GM21717 (cell line): ENCODE measurements around the gene CCDC88B.

Experiments
- ATAC-seq: cut with Tn5 transposase; IDR thresholded peaks from one replicate; pipeline ENCODE4 v1.9.1; 2021; ENCODE audit warnings: mild to moderate bottlenecking, moderate library complexity; ENCODE audit not compliant: unreplicated experiment

CCDC88B gene

GRCh38 chr11:64341851-64342791, 2.1 kb downstream of the CCDC88B start:
- ATAC-seq, result no peak

GRCh38 chr11:64342869-64343745, 3.1 kb downstream of the CCDC88B start:
- no peak for ATAC-seq

- ATAC-seq, result no peak
Measured at GRCh38 chr11:64343767-64344559, 4.0 kb downstream of the CCDC88B start.

- no peak for ATAC-seq
Measured at GRCh38 chr11:64344787-64345186, 4.8 kb downstream of the CCDC88B start.

- no peak for ATAC-seq
Measured at GRCh38 chr11:64347193-64347867, 7.3 kb downstream of the CCDC88B start.

- ATAC-seq, result no peak
Measured at GRCh38 chr11:64348383-64349024, 8.5 kb downstream of the CCDC88B start.

- no peak for ATAC-seq
Measured at GRCh38 chr11:64349025-64349387, 9.0 kb downstream of the CCDC88B start.

GRCh38 chr11:64349404-64349803, 9.4 kb downstream of the CCDC88B start:
- ATAC-seq, result no peak

GRCh38 chr11:64351136-64351631, 11.2 kb downstream of the CCDC88B start:
- ATAC-seq, result no peak

GRCh38 chr11:64352099-64352994, 12.3 kb downstream of the CCDC88B start:
- no peak for ATAC-seq

GRCh38 chr11:64352995-64353714, 13.2 kb downstream of the CCDC88B start:
- ATAC-seq, result no peak

- no peak for ATAC-seq
Measured at GRCh38 chr11:64353715-64354506, 13.9 kb downstream of the CCDC88B start.

- ATAC-seq, result no peak
Measured at GRCh38 chr11:64355078-64355940, 15.3 kb downstream of the CCDC88B start.

- ATAC-seq, result no peak
Measured at GRCh38 chr11:64356498-64357411, 16.8 kb downstream of the CCDC88B start.

- ATAC-seq, result no peak
Measured at GRCh38 chr11:64357446-64357845, 17.4 kb downstream of the CCDC88B start.
